Uterus (tissue), 4 donors: ENCODE measurements around the gene HOXD8. TPM values are rescaled to one million over a fixed set of nuclear protein-coding genes. Genes with fewer than 3 reads are reported as not detected.

Experiments used
- DNase-seq, 2 donors: peaks; one replicate each; pipeline ENCODE4 v3.0.0-alpha.2; 2019 to 2020
- H3K27ac ChIP-seq, 2 donors: fragments of 200-600 bp; sonication (generic); 1 replicate in 1 of 2; 2 replicates in 1 of 2; pipeline ENCODE4 v1.5.1; 2016 to 2018
- H3K27me3 ChIP-seq, 2 donors: fragments of 200-600 bp; sonication (generic); one replicate each; pipeline ENCODE4 v1.5.1; 2018 to 2019; ENCODE audit warnings: control low read depth in 1 of 2
- H3K36me3 ChIP-seq, 2 donors: fragments of 200-600 bp; sonication (generic); one replicate each; pipeline ENCODE4 v1.5.1; 2019; ENCODE audit warnings: control low read depth in 1 of 2
- H3K4me1 ChIP-seq, 2 donors: fragments of 200-600 bp; sonication (generic); one replicate each; pipeline ENCODE4 v1.5.1; 2018 to 2019; ENCODE audit warnings: control low read depth in 1 of 2
- H3K4me3 ChIP-seq, 2 donors: fragments of 200-600 bp; sonication (generic); 1 replicate in 1 of 2; 2 replicates in 1 of 2; pipeline ENCODE4 v1.5.1; 2018 to 2019; ENCODE audit warnings: mild to moderate bottlenecking in 1 of 2
- H3K9me3 ChIP-seq, 2 donors: fragments of 200-600 bp; sonication (generic); one replicate each; pipeline ENCODE4 v1.5.1; 2019; ENCODE audit warnings: control low read depth in 1 of 2
- CTCF ChIP-seq, 4 experiments: fragments of 200-600 bp in 2 of 4; fragments of 450-650 bp in 2 of 4; sonication (generic) in 2 of 4; IDR thresholded peaks; one replicate each; pipeline ENCODE4 v1.5.1; 2016 to 2019; ENCODE audit warnings: antibody characterized with exemption in 4 of 4, mild to moderate bottlenecking in 2 of 4, moderate library complexity in 1 of 4
- POLR2A ChIP-seq, 2 donors: fragments of 450-650 bp; IDR thresholded peaks; one replicate each; pipeline ENCODE4 v1.6.1; 2016; ENCODE audit warnings: antibody characterized with exemption in 2 of 2, mild to moderate bottlenecking in 1 of 2, moderate library complexity in 1 of 2
- intact Hi-C: fragments of 100-400 bp; cut with DNase I; formaldehyde crosslinking; loops from one replicate; pipeline ENCODE4 v1.15.1; 2023; ENCODE audit warnings: low total_unique reads
- total RNA-seq, 4 donors: library from RNA; depleted of rRNA in 3 of 4; stranded (reverse); fragments of >200 nt in 3 of 4; gene quantifications; one replicate each; pipeline versions ENCODE4 v1.1.0 to v1.2.4, GENCODE V29; 2014 to 2023
- donor health status: DM: yes; HTN: yes; CAD: no.

The HOXD8 gene
- total RNA-seq = 10 to 100 TPM; 25.8 to 75.6 (median 48.0) TPM

GRCh38 chr2:176128982-176129796, at the start of gene HOXD8:
TSS of gene HOXD8 (plus strand) at chr2:176129705. CDS start at chr2:176130367, 662 bp downstream.
- Histone ChIP-seq H3K4me1 (peaks cover 0 to 3% of the 10 kb centered on the region in 2 donors), H3K27me3 (no peaks in the 10 kb centered on the region), H3K27ac (peak within 1 kb of the TSS; percentile 98 to 99), H3K9me3 (no peaks in the 10 kb centered on the region), H3K4me3 (peak within 1 kb of the TSS; percentile 62 to 78), H3K36me3 (no peaks in the 10 kb centered on the region)
- TF ChIP-seq POLR2A (IDR thresholded peaks at IDR 0.05) (peak; percentile 70 to 80), CTCF (IDR thresholded peaks at IDR 0.05) (no peak)
- intact Hi-C loops = loop anchor here (5.0 to 10.0 kb wide), 3 partner anchors 508 to 1136 kb away; partner anchors contain the start of gene NFE2L2
- DNase-seq = peak; percentile 88 to 91

DNA sequence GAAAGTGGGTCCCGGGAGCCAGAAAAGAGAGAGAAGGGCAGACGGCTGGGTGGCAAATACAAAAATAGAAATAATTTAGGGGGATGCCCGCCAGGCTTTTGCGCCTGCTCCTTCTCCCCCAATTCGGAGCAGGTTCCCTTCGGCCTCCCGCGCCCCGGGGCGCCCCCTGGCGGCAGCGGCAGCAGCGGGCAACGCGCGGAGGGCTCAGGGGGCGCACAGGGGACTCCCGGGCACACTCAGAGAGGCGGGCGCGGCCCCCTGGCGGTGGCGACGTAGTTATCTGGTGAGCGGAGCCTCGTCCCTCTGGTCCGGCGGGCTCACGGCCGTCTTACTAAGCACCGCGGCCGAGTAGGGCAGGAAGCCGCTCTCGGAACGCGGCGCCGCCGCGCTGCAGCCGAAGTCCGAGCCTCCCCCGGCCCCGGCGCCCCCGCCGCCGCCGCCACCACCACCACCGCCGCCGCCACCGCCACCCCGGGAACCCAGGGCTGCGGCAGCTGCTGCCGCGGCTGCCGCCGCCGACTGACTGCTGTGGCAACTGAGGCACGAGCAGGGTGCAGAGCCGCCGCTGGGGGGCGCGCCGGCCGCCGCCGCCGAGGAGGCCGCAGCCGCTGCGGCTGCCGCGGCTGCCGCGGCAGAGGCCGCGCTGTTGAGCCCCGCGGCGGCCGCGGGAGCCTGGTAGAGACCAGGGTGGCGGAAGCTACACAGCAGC, 49.5 kb upstream of the HOXD8 start:
- H3K27me3 ChIP-seq = peaks cover 78 to 93% of the 10 kb centered on the region in 2 donors
- no peaks in the 10 kb centered on the region for H3K36me3 ChIP-seq
- no peak overlapping the region for H3K4me3 ChIP-seq
- H3K27ac ChIP-seq = no peak overlapping the region
- H3K4me1 ChIP-seq = peaks cover 0 to 11% of the 10 kb centered on the region in 2 donors
- no peak for DNase-seq
- intact Hi-C loops = loop anchor here (10.0 kb wide), 1 partner anchor 395 kb away; no protein-coding TSS in a partner anchor
- TF ChIP-seq POLR2A (IDR thresholded peaks at IDR 0.05) (no peak), CTCF (IDR thresholded peaks at IDR 0.05) (peak in 1 of 4 experiments; percentile 31)
- no peaks in the 10 kb centered on the region for H3K9me3 ChIP-seq

DNA sequence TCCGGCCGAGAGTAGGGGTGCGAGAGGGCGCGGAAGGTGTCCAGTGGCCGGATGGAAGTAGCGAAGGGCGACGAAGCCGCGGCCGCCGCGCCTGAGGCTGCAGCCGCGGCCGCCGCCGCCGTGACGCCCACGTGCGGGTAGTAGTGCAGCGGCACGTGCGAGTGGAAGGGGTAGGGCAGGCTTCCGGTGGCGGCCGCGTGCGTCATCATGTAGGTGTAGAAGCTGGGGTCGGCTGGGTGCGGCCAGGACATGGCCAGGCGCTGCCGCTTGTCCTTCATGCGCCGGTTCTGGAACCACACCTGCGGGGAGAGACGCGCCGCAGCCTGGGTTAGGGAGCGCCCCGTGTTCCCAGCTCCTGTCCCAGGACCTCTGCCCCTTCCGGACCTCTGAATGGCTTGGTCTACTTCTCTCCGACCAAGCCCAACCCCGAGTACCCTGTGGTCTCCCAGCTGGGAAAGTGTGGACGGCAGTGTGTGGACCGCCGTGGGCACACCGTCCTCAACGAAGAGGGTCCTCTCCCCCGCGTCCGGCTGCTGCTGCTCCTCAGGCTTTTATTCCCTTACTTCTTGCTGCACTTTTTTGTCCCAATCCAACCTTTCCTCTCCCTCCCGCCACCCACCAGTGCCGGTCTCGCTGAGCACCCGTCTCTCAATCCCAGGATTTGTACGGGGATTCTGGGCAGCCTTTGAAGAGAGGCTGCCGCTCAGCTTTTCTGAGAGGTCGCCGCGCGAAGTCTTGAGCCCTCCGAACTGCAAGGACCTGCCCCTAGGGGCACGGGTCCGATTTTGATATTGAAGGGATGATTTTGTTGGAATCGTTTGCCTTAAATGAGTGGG, 48.7 kb upstream of the HOXD8 start:
- peaks cover 86 to 92% of the 10 kb centered on the region in 2 donors for H3K27me3 ChIP-seq
- TF ChIP-seq CTCF (IDR thresholded peaks at IDR 0.05) (no peak), POLR2A (IDR thresholded peaks at IDR 0.05) (no peak)
- H3K27ac ChIP-seq = no peak overlapping the region
- H3K4me1 ChIP-seq = peaks cover 0 to 11% of the 10 kb centered on the region in 2 donors
- no peak overlapping the region for H3K4me3 ChIP-seq
- DNase-seq = no peak
- no peaks in the 10 kb centered on the region for H3K9me3 ChIP-seq
- no peaks in the 10 kb centered on the region for H3K36me3 ChIP-seq
- intact Hi-C loops = loop anchor here (10.0 kb wide), 1 partner anchor 396 kb away; no protein-coding TSS in a partner anchor

GRCh38 chr2:176081376-176081836, 48.1 kb upstream of the HOXD8 start:
- peaks cover 88 to 91% of the 10 kb centered on the region in 2 donors for H3K27me3 ChIP-seq
- no peak for DNase-seq
- TF ChIP-seq POLR2A (IDR thresholded peaks at IDR 0.05) (no peak), CTCF (IDR thresholded peaks at IDR 0.05) (no peak)
- peaks cover 0 to 11% of the 10 kb centered on the region in 2 donors for H3K4me1 ChIP-seq
- no peaks in the 10 kb centered on the region for H3K36me3 ChIP-seq
- no peak overlapping the region for H3K4me3 ChIP-seq
- no peaks in the 10 kb centered on the region for H3K9me3 ChIP-seq
- intact Hi-C loops = loop anchor here (10.0 kb wide), 1 partner anchor 397 kb away; no protein-coding TSS in a partner anchor
- H3K27ac ChIP-seq = no peak overlapping the region
